OCI-LY3 (cell line): ENCODE data around the gene PPP2CA.
"Not testable (repeated sequence)": the region's sequence is repeated elsewhere in the genome, so short reads cannot be mapped to it uniquely, and the experiment has no call there.

ENCODE experiments used
- H2AFZ ChIP-seq: fragments of 200-600, 300-600 bp; shearing (Covaris generic); 2 replicates; pipeline ENCODE4 v1.6.0; 2014; ENCODE audit warnings: antibody characterized with exemption, low read depth, low read length
- H3K27ac ChIP-seq: fragments of 200-600, 300-600 bp; sonication (generic); 2 replicates; pipeline ENCODE4 v1.5.1; 2014; ENCODE audit warnings: mild to moderate bottlenecking, low read length, moderate library complexity, mixed read lengths
- H3K27me3 ChIP-seq: fragments of 200-600, 300-600 bp; sonication (generic); 2 replicates; pipeline ENCODE4 v1.6.1; 2014; ENCODE audit warnings: low read depth, low read length, mixed read lengths
- H3K36me3 ChIP-seq: fragments of 200-600, 300-600 bp; sonication (generic); replicated peaks from 2 replicates; pipeline ENCODE3; 2014; ENCODE audit warnings: low read depth, low read length, mixed read lengths
- H3K4me1 ChIP-seq: fragments of 300-600, 200-600 bp; sonication (generic); 2 replicates; pipeline ENCODE4 v1.6.1; 2014; ENCODE audit warnings: low read length, mixed read lengths
- H3K4me2 ChIP-seq: fragments of 200-600, 300-600 bp; sonication (generic); 2 replicates; pipeline ENCODE4 v1.6.1; 2014; ENCODE audit warnings: low read length, mixed read lengths
- H3K4me3 ChIP-seq: fragments of 300-600, 200-600 bp; sonication (generic); 2 replicates; pipeline ENCODE4 v1.5.1; 2014; ENCODE audit warnings: antibody characterized with exemption, mild to moderate bottlenecking, low read length, moderate library complexity
- H3K79me2 ChIP-seq: fragments of 300-600, 200-600 bp; shearing (Covaris generic); 2 replicates; pipeline ENCODE4 v1.6.1; 2014; ENCODE audit warnings: mild to moderate bottlenecking, low read length, mixed read lengths
- H3K9ac ChIP-seq: fragments of 300-600, 200-600 bp; shearing (Covaris generic); 2 replicates; pipeline ENCODE4 v1.6.0; 2014; ENCODE audit warnings: mild to moderate bottlenecking, low read length, moderate library complexity
- H3K9me3 ChIP-seq: fragments of 200-600, 300-600 bp; shearing (Covaris generic); 2 replicates; pipeline ENCODE4 v1.6.1; 2014; ENCODE audit warnings: low read length, mixed read lengths; ENCODE audit not compliant: insufficient read depth
- H4K20me1 ChIP-seq: fragments of 200-600, 300-600 bp; sonication (generic); 2 replicates; pipeline ENCODE4 v1.6.1; 2016; ENCODE audit warnings: low read length, mixed read lengths; ENCODE audit not compliant: insufficient read depth
- EZH2phosphoT487 ChIP-seq: fragments of 200-600 bp; shearing (Covaris generic); IDR thresholded peaks from 2 replicates; pipeline ENCODE4 v1.6.1; 2018; ENCODE audit warnings: antibody characterized with exemption, mixed run types, low read depth
- TF ChIP-seq, protein P1 (sequence below): fragments of 200-600, 300-600 bp; sonication (generic); IDR thresholded peaks from 2 replicates; pipeline ENCODE4 v1.5.1; 2014; ENCODE audit warnings: antibody characterized with exemption, low read length, low read depth

PPP2CA gene

GRCh38 chr5:134224888-134225779, 739 bp downstream of the PPP2CA start:
- Histone ChIP-seq H2AFZ (0 out of 2 replicates have a peak overlapping the region, but pooled peaks have one; percentile 8), H3K36me3 (peaks cover 17% of the 10 kb centered on the region), H3K4me3 (peak overlapping the region; percentile 95), H3K9ac (peak overlapping the region; percentile 89), H3K27ac (peak overlapping the region; percentile 80), H4K20me1 (peaks cover 48% of the 10 kb centered on the region), H3K4me1 (peaks cover 37% of the 10 kb centered on the region), H3K9me3 (no peaks in the 10 kb centered on the region), H3K79me2 (peaks cover 69% of the 10 kb centered on the region), H3K4me2 (peak overlapping the region; percentile 86), H3K27me3 (no peaks in the 10 kb centered on the region)
- TF ChIP-seq EZH2phosphoT487: no peak
- TF ChIP-seq, protein P1, sequence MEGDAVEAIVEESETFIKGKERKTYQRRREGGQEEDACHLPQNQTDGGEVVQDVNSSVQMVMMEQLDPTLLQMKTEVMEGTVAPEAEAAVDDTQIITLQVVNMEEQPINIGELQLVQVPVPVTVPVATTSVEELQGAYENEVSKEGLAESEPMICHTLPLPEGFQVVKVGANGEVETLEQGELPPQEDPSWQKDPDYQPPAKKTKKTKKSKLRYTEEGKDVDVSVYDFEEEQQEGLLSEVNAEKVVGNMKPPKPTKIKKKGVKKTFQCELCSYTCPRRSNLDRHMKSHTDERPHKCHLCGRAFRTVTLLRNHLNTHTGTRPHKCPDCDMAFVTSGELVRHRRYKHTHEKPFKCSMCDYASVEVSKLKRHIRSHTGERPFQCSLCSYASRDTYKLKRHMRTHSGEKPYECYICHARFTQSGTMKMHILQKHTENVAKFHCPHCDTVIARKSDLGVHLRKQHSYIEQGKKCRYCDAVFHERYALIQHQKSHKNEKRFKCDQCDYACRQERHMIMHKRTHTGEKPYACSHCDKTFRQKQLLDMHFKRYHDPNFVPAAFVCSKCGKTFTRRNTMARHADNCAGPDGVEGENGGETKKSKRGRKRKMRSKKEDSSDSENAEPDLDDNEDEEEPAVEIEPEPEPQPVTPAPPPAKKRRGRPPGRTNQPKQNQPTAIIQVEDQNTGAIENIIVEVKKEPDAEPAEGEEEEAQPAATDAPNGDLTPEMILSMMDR: no peak

GRCh38 chr5:134223406-134224248, 2.2 kb downstream of the PPP2CA start:
- H3K27me3 ChIP-seq: no peaks in the 10 kb centered on the region
- H3K9ac ChIP-seq: peak overlapping the region; percentile 89; the same call in 1 of the 2 replicates
- H3K4me1 ChIP-seq: peaks cover 33% of the 10 kb centered on the region
- H3K36me3 ChIP-seq: peaks cover 17% of the 10 kb centered on the region
- no peaks in the 10 kb centered on the region for H3K9me3 ChIP-seq
- H3K27ac ChIP-seq: no peak overlapping the region
- H3K4me2 ChIP-seq: peak overlapping the region; percentile 86
- H3K4me3 ChIP-seq: peak overlapping the region; percentile 95
- peaks cover 84% of the 10 kb centered on the region for H3K79me2 ChIP-seq
- H4K20me1 ChIP-seq: peaks cover 61% of the 10 kb centered on the region
- TF ChIP-seq, protein P1: no peak
- no peak for TF ChIP-seq EZH2phosphoT487
- no peak overlapping the region for H2AFZ ChIP-seq

DNA sequence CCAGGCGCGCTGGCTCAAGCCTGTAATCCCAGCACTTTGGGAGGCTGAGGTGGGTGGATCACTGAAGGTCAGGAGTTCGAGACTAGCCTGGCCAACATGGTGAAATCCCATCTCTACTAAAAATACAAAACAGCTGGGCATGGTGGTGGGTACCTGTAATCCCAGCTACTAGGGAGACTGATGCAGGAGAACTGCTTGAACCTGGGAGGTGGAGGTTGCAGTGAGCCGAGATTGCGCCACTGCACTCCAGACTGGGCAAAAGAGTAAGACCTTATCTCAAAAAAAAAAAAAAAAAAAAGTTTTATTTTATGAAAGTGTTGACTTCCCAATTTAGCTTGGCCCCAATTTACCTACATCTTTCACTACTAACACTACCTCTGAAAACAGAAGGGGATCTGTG, 4.2 kb downstream of the PPP2CA start:
- H3K9me3 ChIP-seq, H3K4me2 ChIP-seq, H3K9ac ChIP-seq, H3K27me3 ChIP-seq, H3K27ac ChIP-seq, H3K4me3 ChIP-seq, H2AFZ ChIP-seq: not testable (repeated sequence)
- Histone ChIP-seq H3K36me3 (peaks cover 17% of the 10 kb centered on the region), H3K4me1 (peaks cover 25% of the 10 kb centered on the region), H4K20me1 (peaks cover 77% of the 10 kb centered on the region), H3K79me2 (peaks cover 97% of the 10 kb centered on the region)

- no peak overlapping the region for H2AFZ ChIP-seq
- peaks cover 14% of the 10 kb centered on the region for H3K36me3 ChIP-seq
- no peaks in the 10 kb centered on the region for H3K4me1 ChIP-seq
- TF ChIP-seq, protein P1: no peak
- no peak for TF ChIP-seq EZH2phosphoT487
- H3K9me3 ChIP-seq: no peaks in the 10 kb centered on the region
- H3K27me3 ChIP-seq: no peaks in the 10 kb centered on the region
- H3K9ac ChIP-seq: no peak overlapping the region
- no peak overlapping the region for H3K4me3 ChIP-seq
- H3K4me2 ChIP-seq: no peak overlapping the region
- no peak overlapping the region for H3K27ac ChIP-seq
- peaks cover 100% of the 10 kb centered on the region for H3K79me2 ChIP-seq
- peaks cover 78% of the 10 kb centered on the region for H4K20me1 ChIP-seq
Observed at GRCh38 chr5:134215757-134216156, 10.1 kb downstream of the PPP2CA start.

DNA sequence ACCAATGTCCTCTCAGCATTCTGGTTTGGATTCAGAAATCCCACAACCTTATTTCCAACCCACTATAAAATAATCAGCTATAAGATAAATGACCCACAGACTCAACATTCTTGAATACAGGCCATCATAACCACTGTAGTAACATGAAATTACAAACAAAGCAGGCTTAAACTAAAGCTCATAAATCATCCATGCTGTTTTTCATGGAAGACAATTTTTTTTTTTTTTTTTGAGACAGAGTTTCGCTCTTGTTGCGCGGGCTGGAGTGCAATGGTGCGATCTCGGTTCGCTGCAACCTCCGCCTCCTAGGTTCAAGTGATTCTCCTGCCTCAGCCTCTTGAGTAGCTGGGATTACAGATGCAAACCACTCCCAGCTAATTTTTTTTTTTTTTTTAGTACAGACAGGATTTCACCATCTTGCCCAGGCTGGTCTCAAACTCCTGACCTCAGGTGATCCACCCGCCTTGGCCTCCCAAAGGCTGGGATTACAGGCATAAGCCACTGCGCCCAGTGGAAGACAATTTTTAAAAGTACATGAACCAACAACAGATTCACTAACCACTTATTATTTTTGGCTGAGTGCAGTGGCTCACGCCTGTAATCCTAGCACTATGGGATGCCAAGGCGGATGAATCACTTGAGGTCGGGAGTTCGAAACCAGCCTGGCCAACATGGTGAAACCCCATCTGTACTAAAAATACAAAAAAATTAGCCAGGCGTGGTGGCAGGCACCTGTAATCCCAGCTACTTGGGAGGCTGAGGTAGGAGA, 14.4 kb downstream of the PPP2CA start:
- H2AFZ ChIP-seq, H3K27ac ChIP-seq, H3K9me3 ChIP-seq, H3K4me2 ChIP-seq, H3K27me3 ChIP-seq, H3K9ac ChIP-seq, H3K4me3 ChIP-seq, H3K4me1 ChIP-seq: not testable (repeated sequence)
- Histone ChIP-seq H3K79me2 (peaks cover 100% of the 10 kb centered on the region), H4K20me1 (peaks cover 85% of the 10 kb centered on the region), H3K36me3 (peaks cover 10% of the 10 kb centered on the region)
